BLaER1 (cell line): ENCODE measurements around the gene CELF4.

Source experiments
- H3K27ac ChIP-seq: shearing (Covaris generic); formaldehyde crosslinking; 2 replicates; pipeline ENCODE4 v1.8.1; 2022
- H3K27me3 ChIP-seq: shearing (Covaris generic); formaldehyde crosslinking; 2 replicates; pipeline ENCODE4 v1.8.1; 2022
- H3K36me3 ChIP-seq: shearing (Covaris generic); formaldehyde crosslinking; 2 replicates; pipeline ENCODE4 v1.8.1; 2022
- H3K4me1 ChIP-seq: shearing (Covaris generic); formaldehyde crosslinking; 2 replicates; pipeline ENCODE4 v1.8.1; 2022
- H3K4me2 ChIP-seq: shearing (Covaris generic); formaldehyde crosslinking; 2 replicates; pipeline ENCODE4 v1.8.1; 2022
- H3K4me3 ChIP-seq: shearing (Covaris generic); formaldehyde crosslinking; 2 replicates; pipeline ENCODE4 v1.8.1; 2022
- H3K9ac ChIP-seq: shearing (Covaris generic); formaldehyde crosslinking; 2 replicates; pipeline ENCODE4 v1.8.1; 2022
- H3K9me3 ChIP-seq: shearing (Covaris generic); formaldehyde crosslinking; 2 replicates; pipeline ENCODE4 v1.8.1; 2022
- H4K20me1 ChIP-seq: shearing (Covaris generic); formaldehyde crosslinking; 2 replicates; pipeline ENCODE4 v1.8.1; 2022
- Cebpa-rat ChIP-seq: shearing (Covaris generic); IDR thresholded peaks from 2 replicates; pipeline ENCODE4 v1.8.1; 2022

Gene CELF4

GRCh38 chr18:37565101-37565976 is at the start of gene CELF4:
Gene CELF4 (minus strand): TSS chr18:37565798.
- no peak for TF ChIP-seq Cebpa-rat
- no peak within 1 kb of the TSS for H3K9ac ChIP-seq
- H3K36me3 ChIP-seq, result no peaks in the 10 kb centered on the region
- no peaks in the 10 kb centered on the region for H3K27me3 ChIP-seq
- no peak within 1 kb of the TSS for H3K4me3 ChIP-seq
- H3K4me1 ChIP-seq, result no peaks in the 10 kb centered on the region
- H3K4me2 ChIP-seq, result no peak within 1 kb of the TSS
- peaks cover 25% of the 10 kb centered on the region for H3K9me3 ChIP-seq
- no peak within 1 kb of the TSS for H3K27ac ChIP-seq
- H4K20me1 ChIP-seq, result no peaks in the 10 kb centered on the region

GRCh38 chr18:37613253-37613565 is 47.6 kb upstream of the CELF4 start:
- Histone ChIP-seq H3K9me3 (no peaks in the 10 kb centered on the region), H3K4me1 (no peaks in the 10 kb centered on the region), H4K20me1 (no peaks in the 10 kb centered on the region), H3K27ac (no peak overlapping the region), H3K4me3 (no peak overlapping the region), H3K9ac (no peak overlapping the region), H3K27me3 (no peaks in the 10 kb centered on the region), H3K4me2 (no peak overlapping the region), H3K36me3 (no peaks in the 10 kb centered on the region)
- TF ChIP-seq Cebpa-rat, result no peak

GRCh38 chr18:37612524-37613252 is 47.1 kb upstream of the CELF4 start:
- Histone ChIP-seq H3K4me1 (no peaks in the 10 kb centered on the region), H3K9ac (no peak overlapping the region), H3K27me3 (no peaks in the 10 kb centered on the region), H3K36me3 (no peaks in the 10 kb centered on the region), H3K9me3 (no peaks in the 10 kb centered on the region), H3K27ac (no peak overlapping the region), H3K4me3 (no peak overlapping the region), H4K20me1 (no peaks in the 10 kb centered on the region), H3K4me2 (no peak overlapping the region)
- TF ChIP-seq Cebpa-rat, result no peak

- Histone ChIP-seq H3K4me1 (no peaks in the 10 kb centered on the region), H3K4me3 (no peak overlapping the region), H4K20me1 (no peaks in the 10 kb centered on the region), H3K36me3 (no peaks in the 10 kb centered on the region), H3K27me3 (no peaks in the 10 kb centered on the region), H3K9me3 (no peaks in the 10 kb centered on the region), H3K4me2 (no peak overlapping the region), H3K27ac (no peak overlapping the region), H3K9ac (no peak overlapping the region)
- no peak for TF ChIP-seq Cebpa-rat
Observed at GRCh38 chr18:37611614-37612279, 46.1 kb upstream of the CELF4 start.

DNA sequence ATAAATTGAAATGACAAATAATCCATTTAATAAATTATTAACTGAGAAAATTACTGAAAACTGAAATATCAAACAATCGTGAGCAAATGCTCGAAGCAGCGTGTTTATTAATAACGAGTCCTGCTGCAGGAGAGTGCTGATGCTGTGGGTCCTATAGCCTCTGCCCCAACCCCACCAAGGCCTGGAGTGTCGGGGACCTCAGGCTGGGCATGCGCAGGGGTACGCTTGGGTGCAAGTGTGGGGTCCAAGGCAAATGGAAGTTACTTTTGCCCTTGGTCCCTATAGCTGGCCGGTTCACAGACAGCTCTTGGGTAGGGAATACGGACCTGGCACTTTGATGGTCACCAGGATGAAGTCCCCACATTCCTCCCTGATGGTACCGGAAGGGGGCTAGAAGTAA is 43.3 kb upstream of the CELF4 start:
- Histone ChIP-seq H3K4me1 (peaks cover 6% of the 10 kb centered on the region), H3K27me3 (no peaks in the 10 kb centered on the region), H3K36me3 (no peaks in the 10 kb centered on the region), H3K4me3 (no peak overlapping the region), H3K4me2 (no peak overlapping the region), H3K9ac (no peak overlapping the region), H4K20me1 (no peaks in the 10 kb centered on the region), H3K9me3 (no peaks in the 10 kb centered on the region), H3K27ac (no peak overlapping the region)
- no peak for TF ChIP-seq Cebpa-rat

DNA sequence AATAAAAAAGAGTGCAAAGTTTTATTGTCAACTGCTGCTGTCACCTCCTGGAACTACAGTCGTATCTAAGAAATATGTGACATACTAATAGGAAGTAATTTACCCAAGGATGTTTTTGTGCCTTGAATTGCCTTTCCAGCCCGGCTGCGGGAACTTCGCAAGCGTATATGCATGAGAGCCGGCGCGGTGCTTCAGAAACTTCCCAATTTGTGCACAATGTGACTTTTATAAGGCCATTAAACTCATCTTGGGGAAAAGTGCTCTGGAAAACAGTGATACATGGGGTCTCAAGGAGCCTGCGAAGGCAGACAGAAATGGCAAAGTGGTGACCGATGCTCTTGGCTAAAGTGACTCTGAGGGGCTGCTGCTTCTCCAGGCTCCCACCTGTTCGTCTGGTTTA is 41.7 kb upstream of the CELF4 start:
- H3K4me3 ChIP-seq, result no peak overlapping the region

DNA sequence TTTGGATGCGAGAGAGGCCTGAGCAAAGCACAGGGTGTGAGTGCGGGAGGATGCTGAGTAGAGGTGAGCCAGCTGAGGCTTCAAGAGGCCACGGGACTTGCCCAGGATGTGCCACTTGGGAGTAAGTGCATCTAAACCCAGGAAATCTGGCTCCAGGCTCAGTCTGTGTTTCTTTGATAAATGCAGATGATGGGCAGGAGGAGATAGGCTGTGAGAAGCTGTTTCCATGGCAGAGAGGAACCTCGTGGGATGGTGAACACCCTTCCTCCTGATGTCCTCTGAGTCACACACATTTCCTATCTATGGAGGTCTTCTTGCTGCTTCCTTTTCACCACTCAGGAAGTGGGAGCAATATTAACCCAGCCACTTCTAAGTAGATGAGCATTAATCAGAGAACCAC is 38.4 kb upstream of the CELF4 start:
- peak overlapping the region; percentile 44 for H3K4me2 ChIP-seq
- H3K36me3 ChIP-seq, result no peaks in the 10 kb centered on the region
- H3K9me3 ChIP-seq, result no peaks in the 10 kb centered on the region
- H3K27me3 ChIP-seq, result no peaks in the 10 kb centered on the region
- peaks cover 7% of the 10 kb centered on the region for H3K4me1 ChIP-seq
- H3K4me3 ChIP-seq, result no peak overlapping the region
- H3K9ac ChIP-seq, result no peak overlapping the region
- no peak for TF ChIP-seq Cebpa-rat
- H3K27ac ChIP-seq, result no peak overlapping the region
- no peaks in the 10 kb centered on the region for H4K20me1 ChIP-seq

More for the DNA sequence above, 41.7 kb upstream of the CELF4 start:
- peaks cover 7% of the 10 kb centered on the region for H3K4me1 ChIP-seq
- H3K9ac ChIP-seq, result no peak overlapping the region
- H4K20me1 ChIP-seq, result no peaks in the 10 kb centered on the region
- no peaks in the 10 kb centered on the region for H3K9me3 ChIP-seq
- H3K4me2 ChIP-seq, result no peak overlapping the region
- no peak overlapping the region for H3K27ac ChIP-seq
- no peaks in the 10 kb centered on the region for H3K27me3 ChIP-seq
- TF ChIP-seq Cebpa-rat, result no peak
- H3K36me3 ChIP-seq, result no peaks in the 10 kb centered on the region

DNA sequence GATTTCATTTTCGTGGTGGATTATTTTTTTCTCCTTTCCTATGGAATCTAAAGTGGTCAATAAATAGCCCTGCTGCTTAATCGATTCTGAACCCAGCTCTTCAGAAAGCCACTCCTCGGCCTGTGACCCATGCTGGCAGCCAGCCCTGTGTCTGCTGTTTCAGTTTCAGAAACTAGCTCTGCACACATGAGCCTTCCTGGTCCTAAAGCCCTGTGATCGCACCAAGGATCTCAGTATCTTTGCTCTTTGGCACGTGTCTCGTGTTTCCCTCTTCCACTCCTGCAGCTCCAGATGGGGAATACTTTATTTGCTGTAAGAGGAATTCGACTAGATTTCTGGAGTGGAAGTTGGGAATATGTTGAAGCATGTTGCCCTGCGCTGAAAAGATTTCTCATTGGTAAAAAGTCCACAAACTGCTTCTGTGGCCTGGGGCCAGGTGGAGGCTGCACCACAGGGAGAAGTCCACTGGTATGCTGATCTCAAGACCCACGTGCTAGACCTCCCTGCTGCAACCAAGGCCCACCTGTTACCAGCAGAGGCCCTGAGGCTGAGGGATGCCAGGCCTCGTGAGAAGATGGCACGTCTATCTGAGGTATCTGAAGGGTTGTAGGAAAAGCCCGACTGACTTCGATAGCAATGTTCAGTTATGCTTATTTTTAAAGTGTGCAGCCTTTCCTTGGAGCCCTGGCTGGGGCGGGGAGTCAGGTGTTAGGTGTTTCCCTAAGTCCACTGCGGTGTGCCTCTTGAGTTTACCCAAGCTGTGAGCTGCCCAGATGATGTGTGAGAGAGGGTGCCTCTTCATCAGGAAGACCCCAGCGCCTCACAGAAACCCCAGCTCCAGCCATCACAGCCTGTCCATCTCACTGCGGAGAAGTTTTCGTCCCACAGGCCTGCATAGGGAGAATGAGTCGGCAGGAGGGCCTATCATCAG is 33.6 kb upstream of the CELF4 start:
- Histone ChIP-seq H3K4me3 (no peak overlapping the region), H3K36me3 (no peaks in the 10 kb centered on the region), H3K27me3 (no peaks in the 10 kb centered on the region), H3K9ac (no peak overlapping the region), H3K9me3 (no peaks in the 10 kb centered on the region), H3K4me2 (no peak overlapping the region), H3K4me1 (peaks cover 5% of the 10 kb centered on the region), H4K20me1 (no peaks in the 10 kb centered on the region), H3K27ac (no peak overlapping the region)
- TF ChIP-seq Cebpa-rat, result no peak

DNA sequence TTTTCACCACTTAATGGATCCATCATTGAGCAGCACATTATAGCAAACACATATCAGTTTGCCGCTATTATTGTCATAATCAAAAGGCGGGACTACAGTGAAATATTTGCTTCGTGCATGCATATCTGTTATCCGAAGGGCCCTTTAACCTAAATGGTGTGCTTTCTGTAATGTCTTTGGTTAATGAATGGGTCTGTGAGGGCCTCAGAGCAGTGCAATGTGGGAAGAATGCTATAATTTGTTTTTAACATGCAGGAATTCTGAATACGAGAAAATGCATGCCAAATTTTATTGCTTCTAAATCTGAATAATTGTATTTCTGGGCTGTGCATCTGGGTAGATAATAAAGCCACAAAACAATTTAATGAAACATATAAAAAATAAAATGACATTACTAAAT is 32.8 kb upstream of the CELF4 start:
- Histone ChIP-seq H3K4me3 (no peak overlapping the region), H4K20me1 (no peaks in the 10 kb centered on the region), H3K36me3 (no peaks in the 10 kb centered on the region), H3K9ac (no peak overlapping the region), H3K9me3 (no peaks in the 10 kb centered on the region), H3K4me1 (no peaks in the 10 kb centered on the region), H3K27me3 (no peaks in the 10 kb centered on the region), H3K27ac (no peak overlapping the region), H3K4me2 (no peak overlapping the region)
- TF ChIP-seq Cebpa-rat, result no peak
